Spinal cord (tissue), 10 donors: ENCODE data around the gene PHOSPHO2. TPM values are rescaled to one million over a fixed set of nuclear protein-coding genes. Genes with fewer than 3 reads are reported as not detected.
A peak's percentile ranks its signal among the peaks of the same experiment; 100 is the strongest.
"Not testable (repeated sequence)": the region's sequence is repeated elsewhere in the genome, so short reads cannot be mapped to it uniquely, and the experiment has no call there.

ENCODE experiments used
- DNase-seq, 6 donors: peaks; one replicate each; pipeline versions ENCODE4 v3.0.0 to v3.0.0-alpha.2; 2013 to 2015; ENCODE audit warnings: low spot score in 6 of 6, low read depth in 4 of 6
- H3K27ac ChIP-seq: one replicate; pipeline ENCODE4 v1.5.1; 2013; ENCODE audit warnings: low read depth, low read length, control low read depth
- H3K27me3 ChIP-seq: one replicate; pipeline ENCODE4 v1.6.1; 2013; ENCODE audit warnings: low read length; ENCODE audit not compliant: control insufficient read depth, insufficient read depth
- H3K36me3 ChIP-seq: one replicate; pipeline ENCODE4 v1.6.1; 2013; ENCODE audit warnings: low read length; ENCODE audit not compliant: control insufficient read depth, insufficient read depth
- H3K4me1 ChIP-seq: one replicate; pipeline ENCODE4 v1.6.1; 2013; ENCODE audit warnings: low read length; ENCODE audit not compliant: control insufficient read depth, insufficient read depth
- H3K4me3 ChIP-seq: one replicate; pipeline ENCODE4 v1.5.1; 2013; ENCODE audit warnings: low read depth, low read length, control low read depth
- H3K9me3 ChIP-seq: one replicate; pipeline ENCODE4 v1.6.1; 2013; ENCODE audit warnings: low read length; ENCODE audit not compliant: control insufficient read depth, insufficient read depth
- WGBS: methylation state at CpG from one replicate; pipeline ENCODE4 v1.1.5; 2013; ENCODE audit warnings: missing lambda C conversion rate; ENCODE audit not compliant: insufficient coverage; 5-methylcytosine and 5-hydroxymethylcytosine counted together
- polyA plus RNA-seq, 2 donors: library from polyadenylated mRNA; unstranded; fragments of 120-200 nt; gene quantifications; one replicate each; pipeline ENCODE4 v1.2.1, GENCODE V29; 2013; ENCODE audit not compliant: insufficient read length in 2 of 2
- total RNA-seq, 2 donors: library from RNA; depleted of rRNA in 1 of 2; stranded (reverse); fragments of 120-200 nt in 1 of 2; fragments of >200 nt in 1 of 2; gene quantifications; one replicate each; pipeline versions ENCODE4 v1.2.3 to v1.2.4, GENCODE V29; 2013 to 2014
- donor health status: healthy.

Gene PHOSPHO2
- total and polyA plus RNA-seq, 4 donors = 8.7 to 11.7 (median 10.3) TPM

- peaks cover 6% of the 10 kb centered on the region for H3K9me3 ChIP-seq
- peak overlapping the region; percentile 93 for H3K4me3 ChIP-seq
- DNase-seq = peak in 1 of 6 donors; percentile 5
- no peaks in the 10 kb centered on the region for H3K36me3 ChIP-seq
- 60% methylated on average over 2 of the region's 8 CpGs for WGBS
- peaks cover 10% of the 10 kb centered on the region for H3K4me1 ChIP-seq
- H3K27me3 ChIP-seq = no peaks in the 10 kb centered on the region
- peak overlapping the region; percentile 91 for H3K27ac ChIP-seq
Measured at GRCh38 chr2:169694894-169695260, 608 bp downstream of the PHOSPHO2 start.

DNA sequence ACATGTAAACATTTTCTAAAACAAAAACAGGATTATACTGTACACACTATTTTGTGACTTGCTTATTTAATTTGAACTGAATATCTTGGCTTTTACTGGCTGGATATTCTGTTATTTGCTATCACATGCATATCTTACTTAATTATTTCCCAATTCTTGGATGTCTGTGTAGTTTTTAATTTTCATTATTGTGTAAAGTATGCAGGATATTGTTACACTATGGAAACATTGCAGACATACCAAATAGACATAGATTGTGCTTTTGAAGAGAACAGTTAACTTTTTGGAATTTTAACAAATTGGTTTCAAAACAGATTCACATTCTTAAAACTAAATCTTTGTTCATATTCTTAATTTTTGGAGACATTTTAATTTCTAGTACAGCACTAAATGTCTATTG, 2.1 kb downstream of the PHOSPHO2 start:
- H3K9me3 ChIP-seq = no peaks in the 10 kb centered on the region
- no peaks in the 10 kb centered on the region for H3K27me3 ChIP-seq
- no peak overlapping the region for H3K4me3 ChIP-seq
- no peak for DNase-seq
- H3K36me3 ChIP-seq = no peaks in the 10 kb centered on the region
- no peak overlapping the region for H3K27ac ChIP-seq
- peaks cover 10% of the 10 kb centered on the region for H3K4me1 ChIP-seq

DNA sequence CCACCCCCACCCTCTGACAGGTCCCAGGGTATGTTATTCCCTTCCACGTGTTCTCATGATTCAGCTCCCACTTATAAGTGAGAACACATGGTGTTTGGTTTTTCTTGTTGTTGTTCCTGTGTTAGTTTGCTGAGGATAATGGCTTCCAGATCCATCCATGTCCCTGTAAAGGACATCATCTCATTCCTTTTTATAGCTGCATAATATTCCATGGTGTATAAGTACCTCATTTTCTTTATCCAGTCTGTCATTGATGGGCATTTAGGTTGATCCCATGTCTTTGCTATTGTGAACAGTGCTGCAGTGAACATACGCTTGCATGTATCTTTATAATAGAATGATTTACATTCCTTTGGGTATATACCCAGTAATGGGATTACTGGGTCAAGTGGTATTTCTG, 4.9 kb downstream of the PHOSPHO2 start:
- not testable (repeated sequence) for H3K9me3 ChIP-seq, H3K4me3 ChIP-seq, H3K36me3 ChIP-seq, H3K27ac ChIP-seq, DNase-seq, H3K27me3 ChIP-seq, H3K4me1 ChIP-seq
- WGBS = no CpG with 5 or more reads among the region's 2 CpGs

DNA sequence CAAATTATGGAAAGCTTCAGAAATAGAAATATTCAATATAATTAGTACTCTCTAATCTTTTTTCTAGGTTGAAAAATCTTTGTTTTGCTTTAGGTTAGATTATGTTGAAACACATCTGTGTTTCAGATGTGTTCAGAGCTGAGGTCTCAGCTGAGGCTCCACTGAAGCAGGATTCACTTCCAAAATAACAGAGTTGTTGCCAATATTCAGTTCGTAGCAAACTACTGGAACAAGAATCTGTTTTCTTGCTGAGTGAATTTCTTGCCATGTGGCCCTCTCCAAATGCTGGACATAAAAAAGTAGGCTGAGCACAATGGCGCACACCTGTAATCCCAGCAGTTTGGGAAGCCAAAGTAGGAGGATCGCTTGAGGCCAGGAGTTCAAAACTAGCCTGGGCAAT, 8.7 kb downstream of the PHOSPHO2 start:
- no peak for DNase-seq
- H3K27ac ChIP-seq = no peak overlapping the region
- H3K4me3 ChIP-seq = no peak overlapping the region
- 94% methylated on average over 2 of the region's 3 CpGs for WGBS
- H3K9me3 ChIP-seq = no peaks in the 10 kb centered on the region
- no peaks in the 10 kb centered on the region for H3K27me3 ChIP-seq
- H3K36me3 ChIP-seq = peaks cover 2% of the 10 kb centered on the region
- no peaks in the 10 kb centered on the region for H3K4me1 ChIP-seq

GRCh38 chr2:169704160-169704708, 10.0 kb downstream of the PHOSPHO2 start:
- Histone ChIP-seq H3K27ac (no peak overlapping the region), H3K9me3 (no peaks in the 10 kb centered on the region)
- no CpG with 5 or more reads among the region's 1 CpG for WGBS

DNA sequence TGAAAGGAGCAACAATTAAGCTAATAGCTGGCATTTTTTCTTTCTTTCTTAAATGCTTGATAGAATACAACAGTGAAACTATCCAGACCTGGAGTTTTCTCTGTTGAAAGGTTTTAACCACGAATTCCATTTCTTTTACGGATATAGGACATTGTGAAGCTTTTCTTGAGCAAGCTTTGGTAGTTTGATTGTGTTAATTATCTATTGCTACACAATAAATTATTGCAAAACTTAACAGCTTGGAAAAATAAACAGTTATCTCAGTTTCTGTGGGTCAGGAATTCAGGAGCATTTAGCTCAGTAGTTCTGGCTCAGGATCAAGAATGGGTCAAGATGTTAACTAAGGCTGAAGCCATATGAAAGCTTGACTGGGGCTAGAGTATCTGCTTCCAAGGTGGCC, 11.7 kb downstream of the PHOSPHO2 start:
- DNase-seq = no peak

More at GRCh38 chr2:169704160-169704708, 10.0 kb downstream of the PHOSPHO2 start:
- no peak for DNase-seq
- peaks cover 2% of the 10 kb centered on the region for H3K36me3 ChIP-seq
- no peaks in the 10 kb centered on the region for H3K4me1 ChIP-seq
- no peak overlapping the region for H3K4me3 ChIP-seq
- no peaks in the 10 kb centered on the region for H3K27me3 ChIP-seq

DNA sequence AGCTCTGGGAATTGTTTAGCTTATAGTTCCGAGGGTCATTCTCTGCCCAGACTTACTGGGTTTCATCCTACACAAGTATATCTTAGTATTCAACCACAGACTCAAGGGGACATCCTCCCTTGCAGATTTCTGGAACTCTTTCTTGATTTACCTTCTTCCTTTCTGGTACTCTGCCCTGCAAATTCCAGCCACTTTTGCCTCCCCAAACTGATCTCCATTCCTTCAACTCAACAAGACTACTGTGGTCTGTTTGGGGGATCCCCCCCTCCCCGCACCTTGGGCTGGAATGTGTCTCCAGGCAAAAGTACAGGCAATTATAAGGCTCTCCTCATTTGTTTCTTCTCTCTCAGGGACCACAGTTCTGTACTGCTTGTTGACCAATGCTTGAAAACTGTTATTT, 13.4 kb downstream of the PHOSPHO2 start:
- no peak for DNase-seq

More for the DNA sequence above, 11.7 kb downstream of the PHOSPHO2 start:
- Histone ChIP-seq H3K27me3 (no peaks in the 10 kb centered on the region), H3K36me3 (peaks cover 2% of the 10 kb centered on the region), H3K27ac (no peak overlapping the region), H3K4me1 (no peaks in the 10 kb centered on the region), H3K4me3 (no peak overlapping the region), H3K9me3 (no peaks in the 10 kb centered on the region)
- WGBS = no CpG with 5 or more reads among the region's 2 CpGs

GRCh38 chr2:169709331-169709730, 15.1 kb downstream of the PHOSPHO2 start:
- H3K36me3 ChIP-seq = no peaks in the 10 kb centered on the region
- H3K9me3 ChIP-seq = no peaks in the 10 kb centered on the region
- DNase-seq = no peak
- H3K4me3 ChIP-seq = no peak overlapping the region
- no peak overlapping the region for H3K27ac ChIP-seq
- H3K4me1 ChIP-seq = peaks cover 4% of the 10 kb centered on the region
- WGBS = no CpG with 5 or more reads among the region's 1 CpG
- H3K27me3 ChIP-seq = no peaks in the 10 kb centered on the region

More for the DNA sequence above, 13.4 kb downstream of the PHOSPHO2 start:
- WGBS = 100% methylated on average over 1 of the region's 2 CpGs
- Histone ChIP-seq H3K36me3 (peaks cover 2% of the 10 kb centered on the region), H3K4me3 (no peak overlapping the region), H3K27me3 (no peaks in the 10 kb centered on the region), H3K27ac (no peak overlapping the region), H3K9me3 (no peaks in the 10 kb centered on the region), H3K4me1 (peaks cover 4% of the 10 kb centered on the region)

DNA sequence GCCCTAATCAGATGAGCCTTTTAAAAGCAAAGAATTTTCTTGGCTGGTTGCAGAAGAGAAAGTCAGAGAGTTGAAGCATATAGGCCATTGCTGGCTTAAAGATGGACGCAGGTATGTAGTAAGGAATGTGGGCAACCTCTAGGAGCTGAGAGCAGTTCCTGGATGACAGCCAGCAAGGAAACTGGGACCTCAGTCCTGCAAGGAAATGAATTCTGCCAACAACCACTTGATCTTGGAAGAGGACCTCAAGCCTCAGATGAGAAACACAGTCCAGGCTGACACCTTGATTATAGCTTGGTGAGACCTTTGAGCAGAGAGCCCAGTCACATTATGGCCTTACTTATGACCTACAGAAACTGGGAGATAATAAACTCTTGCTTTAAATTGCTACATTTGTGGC, 15.7 kb downstream of the PHOSPHO2 start:
- H3K9me3 ChIP-seq = no peaks in the 10 kb centered on the region
- H3K36me3 ChIP-seq = no peaks in the 10 kb centered on the region
- no peak overlapping the region for H3K4me3 ChIP-seq
- no peak overlapping the region for H3K27ac ChIP-seq
- WGBS = 81% methylated on average over 1 of the region's 1 CpG
- H3K4me1 ChIP-seq = peaks cover 4% of the 10 kb centered on the region
- DNase-seq = no peak
- H3K27me3 ChIP-seq = no peaks in the 10 kb centered on the region

GRCh38 chr2:169711751-169712509, 17.7 kb downstream of the PHOSPHO2 start:
- WGBS = 80% methylated on average over 1 of the region's 7 CpGs
- Histone ChIP-seq H3K4me3 (no peak overlapping the region), H3K27me3 (no peaks in the 10 kb centered on the region), H3K27ac (no peak overlapping the region), H3K9me3 (no peaks in the 10 kb centered on the region), H3K4me1 (peaks cover 18% of the 10 kb centered on the region), H3K36me3 (no peaks in the 10 kb centered on the region)
- no peak for DNase-seq
